Lung (tissue), 12 donors: ENCODE measurements around the gene BAG1. TPM values are rescaled to one million over a fixed set of nuclear protein-coding genes. Genes with fewer than 3 reads are reported as not detected.

ENCODE experiments used
- ATAC-seq: fragments of 200-7000 bp; cut with Tn5 transposase; one replicate; pipeline ENCODE4 v1.9.1; 2020; ENCODE audit warnings: moderate number of reproducible peaks; ENCODE audit not compliant: insufficient read depth, low FRiP score
- DNase-seq, 3 donors: peaks; one replicate each; pipeline ENCODE4 v3.0.0-alpha.2; 2013 to 2017
- H3K27ac ChIP-seq, 2 donors: one replicate each; pipeline ENCODE4 v1.5.1; 2013; ENCODE audit warnings: mild to moderate bottlenecking in 2 of 2, moderate library complexity in 2 of 2, control low read depth in 1 of 2, inconsistent platforms in 1 of 2, low read depth in 1 of 2, low read length in 1 of 2
- H3K27me3 ChIP-seq, 3 donors: one replicate each; pipeline ENCODE4 v1.5.1; 2013; ENCODE audit warnings: low read length in 2 of 3; ENCODE audit not compliant: control insufficient read depth in 3 of 3, insufficient read depth in 3 of 3
- H3K36me3 ChIP-seq, 4 donors: one replicate each; pipeline ENCODE4 v1.5.1; 2013; ENCODE audit warnings: low read length in 4 of 4, mild to moderate bottlenecking in 1 of 4, moderate library complexity in 1 of 4; ENCODE audit not compliant: control insufficient read depth in 4 of 4, insufficient read depth in 4 of 4
- H3K4me1 ChIP-seq, 5 donors: one replicate each; pipeline ENCODE4 v1.5.1; 2013; ENCODE audit warnings: low read length in 5 of 5, mild to moderate bottlenecking in 2 of 5, moderate library complexity in 1 of 5; ENCODE audit not compliant: control insufficient read depth in 5 of 5, insufficient read depth in 5 of 5
- H3K4me3 ChIP-seq: one replicate; pipeline ENCODE4 v1.5.1; 2013; ENCODE audit warnings: mild to moderate bottlenecking, control low read depth, moderate library complexity
- H3K9ac ChIP-seq, 2 donors: one replicate each; pipeline ENCODE4 v1.5.1; 2013; ENCODE audit warnings: low read length in 2 of 2, control low read depth in 1 of 2; ENCODE audit not compliant: insufficient read depth in 1 of 2
- H3K9me3 ChIP-seq, 4 donors: one replicate each; pipeline ENCODE4 v1.5.1; 2013; ENCODE audit warnings: low read length in 3 of 4, mild to moderate bottlenecking in 1 of 4, moderate library complexity in 1 of 4; ENCODE audit not compliant: control insufficient read depth in 4 of 4, insufficient read depth in 3 of 4
- WGBS, 2 donors: extraction: QIAGEN DNeasy Blood & Tissue Kit; methylation state at CpG; one replicate each; pipeline ENCODE4 v1.1.7; 2013; 5-methylcytosine and 5-hydroxymethylcytosine counted together
- polyA plus RNA-seq, 2 donors: library from polyadenylated mRNA; stranded (reverse); fragments of 200-250 nt; gene quantifications; one replicate each; pipeline ENCODE4 v1.2.1, GENCODE V29; 2013
- total RNA-seq, 2 donors: library from RNA; depleted of rRNA in 1 of 2; stranded (reverse); fragments of >200 nt in 1 of 2; gene quantifications; one replicate each; pipeline ENCODE4 v1.2.1, GENCODE V29; 2014 to 2021
- TF ChIP-seq, protein P1 (sequence below): IDR thresholded peaks from 2 replicates; pipeline ENCODE4 v1.5.1; 2012; ENCODE audit warnings: mild to moderate bottlenecking; ENCODE audit errors: control extremely low read depth, extremely low read depth
- donor health status: control.
- donor health status: control.
- donor health status: Bipolar disorder and iron deficiency.
- donor health status: healthy.
- donor health status: DM: yes; HTN: yes; CAD: no.

Gene BAG1
- total and polyA plus RNA-seq, 4 donors: 84.1 to 135 (median 106) TPM

DNA sequence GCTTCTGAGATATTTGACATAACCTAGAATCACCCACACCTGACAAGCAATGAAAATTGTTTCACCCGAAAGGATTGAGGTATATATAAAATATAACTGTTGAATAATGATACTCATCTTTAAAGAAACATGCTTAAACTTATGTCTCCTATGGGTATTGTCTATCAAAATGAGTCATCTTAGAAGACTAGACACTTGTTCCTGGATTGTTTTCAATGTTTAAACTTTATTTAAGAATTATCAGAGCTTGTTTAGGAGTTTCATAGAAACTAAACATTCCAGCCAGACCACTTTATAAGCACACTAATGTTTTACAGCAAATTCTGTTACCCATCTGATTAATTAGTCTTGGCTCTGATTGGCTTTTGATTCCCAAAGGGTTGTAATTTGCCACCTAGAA, 45.4 kb upstream of the BAG1 start:
- TF ChIP-seq, protein P1, sequence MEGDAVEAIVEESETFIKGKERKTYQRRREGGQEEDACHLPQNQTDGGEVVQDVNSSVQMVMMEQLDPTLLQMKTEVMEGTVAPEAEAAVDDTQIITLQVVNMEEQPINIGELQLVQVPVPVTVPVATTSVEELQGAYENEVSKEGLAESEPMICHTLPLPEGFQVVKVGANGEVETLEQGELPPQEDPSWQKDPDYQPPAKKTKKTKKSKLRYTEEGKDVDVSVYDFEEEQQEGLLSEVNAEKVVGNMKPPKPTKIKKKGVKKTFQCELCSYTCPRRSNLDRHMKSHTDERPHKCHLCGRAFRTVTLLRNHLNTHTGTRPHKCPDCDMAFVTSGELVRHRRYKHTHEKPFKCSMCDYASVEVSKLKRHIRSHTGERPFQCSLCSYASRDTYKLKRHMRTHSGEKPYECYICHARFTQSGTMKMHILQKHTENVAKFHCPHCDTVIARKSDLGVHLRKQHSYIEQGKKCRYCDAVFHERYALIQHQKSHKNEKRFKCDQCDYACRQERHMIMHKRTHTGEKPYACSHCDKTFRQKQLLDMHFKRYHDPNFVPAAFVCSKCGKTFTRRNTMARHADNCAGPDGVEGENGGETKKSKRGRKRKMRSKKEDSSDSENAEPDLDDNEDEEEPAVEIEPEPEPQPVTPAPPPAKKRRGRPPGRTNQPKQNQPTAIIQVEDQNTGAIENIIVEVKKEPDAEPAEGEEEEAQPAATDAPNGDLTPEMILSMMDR: no peak
- Histone ChIP-seq H3K36me3 (peaks cover 38 to 64% (median 58%) of the 10 kb centered on the region in 4 donors), H3K4me1 (peaks cover 0 to 4% (median 0%) of the 10 kb centered on the region in 5 donors), H3K27ac (no peak overlapping the region), H3K4me3 (no peak overlapping the region), H3K9ac (no peak overlapping the region), H3K9me3 (no peaks in the 10 kb centered on the region), H3K27me3 (no peaks in the 10 kb centered on the region)
- ATAC-seq (no peak), DNase-seq (no peak)
- WGBS, 2 donors: 94 to 95% methylated on average over 1 of the region's 1 CpG

DNA sequence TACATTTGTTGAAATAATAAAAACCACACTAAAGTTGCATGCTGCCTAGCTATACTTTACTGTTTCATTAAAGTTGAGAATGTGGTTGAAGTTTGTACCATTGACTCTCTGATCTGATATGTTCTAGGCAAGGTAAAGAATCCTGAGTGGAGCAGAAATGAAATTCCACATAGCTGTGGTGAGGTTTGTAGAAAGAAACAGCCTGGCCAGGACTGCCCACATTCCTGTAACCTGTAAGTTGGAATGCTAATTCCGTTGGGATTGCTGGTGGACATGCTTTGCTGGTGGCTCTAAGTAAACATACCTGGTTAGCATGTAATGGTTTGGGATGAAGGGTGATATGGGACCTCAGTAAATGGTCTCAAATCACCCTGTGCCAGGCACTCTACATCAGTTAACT, 42.6 kb upstream of the BAG1 start:
- peaks cover 0 to 4% (median 0%) of the 10 kb centered on the region in 5 donors for H3K4me1 ChIP-seq
- H3K9ac ChIP-seq: no peak overlapping the region
- peaks cover 37 to 64% (median 54%) of the 10 kb centered on the region in 4 donors for H3K36me3 ChIP-seq
- TF ChIP-seq, protein P1: no peak
- no peak for DNase-seq
- 77 to 81% methylated on average over 1 of the region's 1 CpG for WGBS, 2 donors
- H3K27ac ChIP-seq: no peak overlapping the region
- no peak overlapping the region for H3K4me3 ChIP-seq
- no peaks in the 10 kb centered on the region for H3K27me3 ChIP-seq
- no peaks in the 10 kb centered on the region for H3K9me3 ChIP-seq
- ATAC-seq: no peak

DNA sequence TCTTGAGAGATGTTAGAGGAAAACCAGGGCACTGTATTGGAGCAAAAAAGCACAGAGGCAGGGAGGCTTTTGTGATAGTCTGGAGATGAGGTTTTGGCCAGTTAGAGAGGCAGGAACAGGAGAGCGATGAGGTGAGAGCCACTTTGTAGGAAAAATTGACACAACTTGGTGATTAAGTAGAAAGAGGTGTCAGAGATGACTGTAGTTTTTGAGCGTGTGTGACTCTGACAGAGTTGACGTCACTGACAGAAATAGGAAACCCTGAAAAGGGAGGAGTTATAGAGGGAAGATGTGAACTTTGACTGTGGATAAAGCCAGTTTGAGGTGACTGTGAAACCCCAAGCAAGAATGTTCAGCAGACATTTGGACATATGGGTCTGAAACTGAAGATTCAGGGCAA, 41.5 kb upstream of the BAG1 start:
- Histone ChIP-seq H3K36me3 (peaks cover 35 to 64% (median 52%) of the 10 kb centered on the region in 4 donors), H3K27ac (peak overlapping the region in 1 of 2 donors; percentile 41), H3K9me3 (no peaks in the 10 kb centered on the region), H3K27me3 (no peaks in the 10 kb centered on the region), H3K4me1 (peaks cover 0 to 4% (median 0%) of the 10 kb centered on the region in 5 donors), H3K4me3 (no peak overlapping the region), H3K9ac (no peak overlapping the region)
- ATAC-seq (no peak), DNase-seq (no peak)
- TF ChIP-seq, protein P1: no peak
- WGBS, 2 donors: 83 to 89% methylated on average over 3 of the region's 3 CpGs

DNA sequence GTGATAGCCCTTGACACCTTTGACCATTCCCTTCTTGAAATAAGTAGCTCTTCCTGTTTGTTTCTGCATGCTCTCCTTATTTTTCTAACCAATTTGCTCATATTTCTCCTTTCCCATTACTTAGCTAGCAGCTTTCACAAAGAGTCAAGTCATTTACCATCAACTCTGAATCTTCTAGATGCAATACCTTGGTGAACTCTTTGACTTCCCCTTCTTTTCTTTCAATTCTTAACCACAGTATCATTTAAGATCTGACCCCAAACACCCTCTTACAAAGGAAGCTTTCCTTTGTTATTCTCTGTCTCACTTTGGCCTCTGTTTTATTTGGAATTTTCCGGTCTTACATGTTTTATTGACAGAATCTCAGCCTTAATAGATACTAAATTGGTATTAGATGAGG, 39.9 kb upstream of the BAG1 start:
- no peak for DNase-seq
- Histone ChIP-seq H3K4me3 (no peak overlapping the region), H3K9ac (no peak overlapping the region), H3K27me3 (no peaks in the 10 kb centered on the region), H3K9me3 (no peaks in the 10 kb centered on the region), H3K36me3 (peaks cover 35 to 64% (median 55%) of the 10 kb centered on the region in 4 donors), H3K27ac (no peak overlapping the region), H3K4me1 (peaks cover 0 to 9% (median 0%) of the 10 kb centered on the region in 5 donors)
- TF ChIP-seq, protein P1: no peak
- WGBS, 2 donors: 87 to 88% methylated on average over 1 of the region's 1 CpG
- no peak for ATAC-seq
